SK-N-SH treated with all-trans-retinoic acid at 6 μM for 48 hours (cell line): Measurements from ENCODE around the gene EDN1.

Experiments used
- ATAC-seq: fragments of 200-7000 bp; cut with Tn5 transposase; 3 replicates; pipeline ENCODE4 v1.9.1; 2020; ENCODE audit warnings: mild to moderate bottlenecking, moderate library complexity
- ARNTL ChIP-seq: fragments of 450-650 bp; formaldehyde crosslinking; IDR thresholded peaks from 2 replicates; pipeline ENCODE4 v1.5.0; 2020; ENCODE audit warnings: low read depth, mild to moderate bottlenecking, moderate library complexity, borderline replicate concordance
- BACH2 ChIP-seq: fragments of 250-450 bp; sonication (Bioruptor Pico); IDR thresholded peaks from 2 replicates; pipeline ENCODE4 v1.9.0; 2021; ENCODE audit warnings: mild to moderate bottlenecking, borderline replicate concordance
- CREB5 ChIP-seq: fragments of 250-450 bp; sonication (Bioruptor Pico); IDR thresholded peaks from 2 replicates; pipeline ENCODE4 v1.5.1; 2020; ENCODE audit warnings: low read depth, mild to moderate bottlenecking, moderate library complexity
- CSDC2 ChIP-seq: fragments of 250-450 bp; sonication (Bioruptor Pico); IDR thresholded peaks from 2 replicates; pipeline ENCODE4 v1.5.0; 2020; ENCODE audit warnings: mild to moderate bottlenecking, moderate library complexity
- CSRNP3 ChIP-seq: fragments of 250-450 bp; sonication (Bioruptor Pico); IDR thresholded peaks from 2 replicates; pipeline ENCODE4 v1.5.1; 2021; ENCODE audit warnings: mild to moderate bottlenecking, moderate library complexity
- ESRRG ChIP-seq: fragments of 250-450 bp; sonication (Bioruptor Pico); IDR thresholded peaks from 2 replicates; pipeline ENCODE4 v1.6.1; 2021; ENCODE audit warnings: mild to moderate bottlenecking
- GLIS3 ChIP-seq: fragments of 250-450 bp; sonication (Bioruptor Pico); IDR thresholded peaks from 2 replicates; pipeline ENCODE4 v1.5.0; 2020; ENCODE audit warnings: mild to moderate bottlenecking, moderate library complexity
- ISL1 ChIP-seq: fragments of 250-450 bp; sonication (Bioruptor Pico); IDR thresholded peaks from 2 replicates; pipeline ENCODE4 v2.1.2; 2022; ENCODE audit warnings: mild to moderate bottlenecking, moderate library complexity
- OSR1 ChIP-seq: fragments of 250-450 bp; sonication (Bioruptor Pico); IDR thresholded peaks from 2 replicates; pipeline ENCODE4 v1.8.0; 2022; ENCODE audit warnings: moderate library complexity, mild to moderate bottlenecking, inconsistent platforms
- PATZ1 ChIP-seq: fragments of 250-450 bp; sonication (Bioruptor Pico); IDR thresholded peaks from 2 replicates; pipeline ENCODE4 v1.8.0; 2020; ENCODE audit warnings: mild to moderate bottlenecking, moderate library complexity, borderline replicate concordance
- POU6F1 ChIP-seq: fragments of 250-450 bp; sonication (Bioruptor Pico); IDR thresholded peaks from 2 replicates; pipeline ENCODE4 v1.8.0; 2021; ENCODE audit warnings: low read depth, mild to moderate bottlenecking, moderate library complexity, borderline replicate concordance
- PPARA ChIP-seq: fragments of 250-450 bp; sonication (Bioruptor Pico); IDR thresholded peaks from 2 replicates; pipeline ENCODE4 v1.5.0; 2020; ENCODE audit warnings: mild to moderate bottlenecking, borderline replicate concordance
- RARB ChIP-seq: fragments of 250-450 bp; sonication (Bioruptor Pico); IDR thresholded peaks from 2 replicates; pipeline ENCODE4 v1.8.0; 2021; ENCODE audit warnings: mild to moderate bottlenecking, moderate library complexity
- SNAI2 ChIP-seq: fragments of 250-450 bp; sonication (Bioruptor Pico); IDR thresholded peaks from 2 replicates; pipeline ENCODE4 v1.5.0; 2020; ENCODE audit warnings: mild to moderate bottlenecking, moderate library complexity
- TCF4 ChIP-seq: fragments of 250-450 bp; sonication (Bioruptor Pico); IDR thresholded peaks from 2 replicates; pipeline ENCODE4 v1.8.0; 2021; ENCODE audit warnings: mild to moderate bottlenecking, moderate library complexity, borderline replicate concordance
- TOX ChIP-seq: fragments of 250-450 bp; sonication (Bioruptor Pico); IDR thresholded peaks from 2 replicates; pipeline ENCODE4 v1.8.0; 2021; ENCODE audit warnings: mild to moderate bottlenecking, moderate library complexity, borderline replicate concordance
- TSHZ2 ChIP-seq: fragments of 250-450 bp; sonication (Bioruptor Pico); IDR thresholded peaks from 2 replicates; pipeline ENCODE4 v1.5.0; 2020; ENCODE audit warnings: mild to moderate bottlenecking, moderate library complexity
- ZC3H10 ChIP-seq: fragments of 250-450 bp; sonication (Bioruptor Pico); IDR thresholded peaks from 2 replicates; pipeline ENCODE4 v1.5.1; 2021; ENCODE audit warnings: mild to moderate bottlenecking, moderate library complexity
- ZFP3 ChIP-seq: fragments of 250-450 bp; sonication (Bioruptor Pico); IDR thresholded peaks from 2 replicates; pipeline ENCODE4 v1.5.0; 2020; ENCODE audit warnings: mild to moderate bottlenecking, moderate library complexity
- ZFP30 ChIP-seq: fragments of 450-650 bp; formaldehyde crosslinking; IDR thresholded peaks from 2 replicates; pipeline ENCODE4 v1.5.0; 2022; ENCODE audit warnings: mild to moderate bottlenecking, moderate library complexity
- ZNF565 ChIP-seq: fragments of 450-650 bp; formaldehyde crosslinking; conservative IDR thresholded peaks from 2 replicates; pipeline ENCODE4 v1.5.0; 2020; ENCODE audit warnings: low read depth, mild to moderate bottlenecking, moderate library complexity
- ZNF70 ChIP-seq: fragments of 450-650 bp; formaldehyde crosslinking; IDR thresholded peaks from 2 replicates; pipeline ENCODE4 v1.5.0; 2020; ENCODE audit warnings: mild to moderate bottlenecking, moderate library complexity
- ZNF8 ChIP-seq: fragments of 450-650 bp; formaldehyde crosslinking; IDR thresholded peaks from 2 replicates; pipeline ENCODE4 v1.5.0; 2020; ENCODE audit warnings: mild to moderate bottlenecking, moderate library complexity

Gene EDN1

GRCh38 chr6:12343122-12343439 is 52.9 kb downstream of the EDN1 start (continued):
- no peak for TF ChIP-seq ZNF70

GRCh38 chr6:12343440-12344162 is 53.4 kb downstream of the EDN1 start:
- ATAC-seq = no peak
- no peak for TF ChIP-seq PPARA (CRISPR knock-in tag)
- TF ChIP-seq TCF4 (CRISPR knock-in tag) = no peak
- no peak for TF ChIP-seq TOX
- no peak for TF ChIP-seq ZC3H10 (CRISPR knock-in tag)
- no peak for TF ChIP-seq RARB
- no peak for TF ChIP-seq CSDC2 (CRISPR knock-in tag)
- no peak for TF ChIP-seq ESRRG (CRISPR knock-in tag)
- TF ChIP-seq GLIS3 (CRISPR knock-in tag) = no peak
- TF ChIP-seq BACH2 (CRISPR knock-in tag) = no peak
- no peak for TF ChIP-seq ARNTL (CRISPR knock-in tag)
- no peak for TF ChIP-seq CSRNP3 (CRISPR knock-in tag)
- no peak for TF ChIP-seq ISL1 (CRISPR knock-in tag)
- TF ChIP-seq SNAI2 (CRISPR knock-in tag) = no peak
- no peak for TF ChIP-seq ZFP30 (CRISPR knock-in tag)
- no peak for TF ChIP-seq POU6F1
- TF ChIP-seq ZNF8 (CRISPR knock-in tag) = no peak

- no peak for TF ChIP-seq TCF4 (CRISPR knock-in tag)
- no peak for TF ChIP-seq OSR1 (CRISPR knock-in tag)
- TF ChIP-seq CSDC2 (CRISPR knock-in tag) = no peak
- no peak for TF ChIP-seq ZNF565
- no peak for TF ChIP-seq ZNF70
- no peak for TF ChIP-seq PPARA (CRISPR knock-in tag)
- no peak for TF ChIP-seq ZFP3 (CRISPR knock-in tag)
- TF ChIP-seq ARNTL (CRISPR knock-in tag) = no peak
- no peak for TF ChIP-seq ISL1 (CRISPR knock-in tag)
- no peak for TF ChIP-seq ZNF8 (CRISPR knock-in tag)
- no peak for TF ChIP-seq CSRNP3 (CRISPR knock-in tag)
- TF ChIP-seq PATZ1 (CRISPR knock-in tag) = no peak
- no peak for TF ChIP-seq CREB5 (CRISPR knock-in tag)
- no peak for TF ChIP-seq POU6F1
- TF ChIP-seq SNAI2 (CRISPR knock-in tag) = no peak
- no peak for TF ChIP-seq TSHZ2
- no peak for TF ChIP-seq BACH2 (CRISPR knock-in tag)
- no peak for TF ChIP-seq ZFP30 (CRISPR knock-in tag)
- no peak for TF ChIP-seq ESRRG (CRISPR knock-in tag)
- TF ChIP-seq ZC3H10 (CRISPR knock-in tag) = no peak
- no peak for ATAC-seq
These were observed 54.1 kb downstream of the EDN1 start for GRCh38 chr6:12344296-12344695.
